ENCODE measurements around the gene PCBP1. TPM values are rescaled to one million over a fixed set of nuclear protein-coding genes. Genes with fewer than 3 reads are reported as not detected.
"Not testable (repeated sequence)": the region's sequence is repeated elsewhere in the genome, so short reads cannot be mapped to it uniquely, and the experiment has no call there.

Gene PCBP1
- total and polyA plus RNA-seq, 2 donors from 2014 or later = 224 to 298 TPM

DNA sequence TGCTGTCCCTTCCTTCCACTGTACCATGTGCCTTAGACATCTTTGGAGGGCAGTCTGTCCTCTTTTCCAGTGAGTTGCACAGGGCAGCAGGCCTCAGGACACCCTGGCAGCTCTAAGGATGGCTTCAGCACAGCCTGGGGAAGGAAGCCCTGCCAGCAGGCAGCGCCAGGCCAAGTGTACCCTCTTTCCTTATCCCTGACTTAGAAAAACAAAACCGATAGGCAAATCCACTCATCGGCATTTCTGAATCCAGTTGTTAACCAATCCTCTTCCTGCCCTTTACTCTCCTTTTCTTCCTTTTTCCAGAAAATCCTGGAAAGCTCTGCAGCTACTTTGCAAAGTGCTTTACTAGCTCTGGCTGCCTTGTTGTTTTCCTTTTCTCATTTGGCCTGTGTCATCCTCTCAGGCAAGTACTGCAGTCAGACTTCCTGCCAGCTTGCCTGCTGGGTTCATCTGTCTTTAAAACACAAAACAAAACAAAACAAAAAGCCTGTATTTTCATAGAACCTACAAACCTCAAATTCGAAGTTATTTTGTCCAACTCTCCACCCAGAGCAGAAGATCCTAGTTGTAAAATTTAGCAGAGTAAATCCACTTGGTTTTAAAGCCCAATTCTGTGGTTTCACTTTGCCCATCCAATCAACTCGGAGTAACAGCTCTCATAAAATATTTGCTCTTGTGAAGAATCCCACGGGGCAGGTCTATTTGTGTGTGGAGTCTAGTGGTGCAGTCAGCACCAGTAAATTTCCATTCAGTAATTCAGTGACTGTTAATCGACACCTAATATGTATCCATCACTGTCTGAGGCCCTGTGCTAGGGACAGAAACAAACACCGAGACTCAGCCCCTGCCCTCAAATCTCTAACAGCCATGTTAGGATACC is 45.2 kb downstream of the PCBP1 start:
- Histone ChIP-seq H3K4me3 (ENCODE audit: low read length in 3 of 3) (peak overlapping the region; percentile 8 to 36 (median 11)), H3K36me3 (ENCODE audit: control insufficient read depth in 2 of 3, insufficient read depth in 3 of 3, low read length in 3 of 3) (no peaks in the 10 kb centered on the region), H3K4me1 (ENCODE audit: control insufficient read depth in 2 of 3, insufficient read depth in 2 of 3, low read depth in 1 of 3, low read length in 3 of 3) (peaks cover 5 to 24% (median 18%) of the 10 kb centered on the region in 3 donors), H3K9me3 (ENCODE audit: control insufficient read depth in 2 of 3, insufficient read depth in 1 of 3, low read length in 3 of 3) (no peaks in the 10 kb centered on the region), H3K9ac (ENCODE audit: low read length in 3 of 3) (peak overlapping the region; percentile 9 to 63 (median 53)), H3K27ac (ENCODE audit: low read depth in 2 of 2, low read length in 2 of 2) (peak overlapping the region; percentile 84 to 89), H3K27me3 (ENCODE audit: control insufficient read depth, insufficient read depth, low read length) (no peaks in the 10 kb centered on the region)
- intact Hi-C loops (cut with DNase I) = no loop called here
- DNase-seq = peak in 2 of 5 donors; percentile 62 to 67
- TF ChIP-seq, protein P1, sequence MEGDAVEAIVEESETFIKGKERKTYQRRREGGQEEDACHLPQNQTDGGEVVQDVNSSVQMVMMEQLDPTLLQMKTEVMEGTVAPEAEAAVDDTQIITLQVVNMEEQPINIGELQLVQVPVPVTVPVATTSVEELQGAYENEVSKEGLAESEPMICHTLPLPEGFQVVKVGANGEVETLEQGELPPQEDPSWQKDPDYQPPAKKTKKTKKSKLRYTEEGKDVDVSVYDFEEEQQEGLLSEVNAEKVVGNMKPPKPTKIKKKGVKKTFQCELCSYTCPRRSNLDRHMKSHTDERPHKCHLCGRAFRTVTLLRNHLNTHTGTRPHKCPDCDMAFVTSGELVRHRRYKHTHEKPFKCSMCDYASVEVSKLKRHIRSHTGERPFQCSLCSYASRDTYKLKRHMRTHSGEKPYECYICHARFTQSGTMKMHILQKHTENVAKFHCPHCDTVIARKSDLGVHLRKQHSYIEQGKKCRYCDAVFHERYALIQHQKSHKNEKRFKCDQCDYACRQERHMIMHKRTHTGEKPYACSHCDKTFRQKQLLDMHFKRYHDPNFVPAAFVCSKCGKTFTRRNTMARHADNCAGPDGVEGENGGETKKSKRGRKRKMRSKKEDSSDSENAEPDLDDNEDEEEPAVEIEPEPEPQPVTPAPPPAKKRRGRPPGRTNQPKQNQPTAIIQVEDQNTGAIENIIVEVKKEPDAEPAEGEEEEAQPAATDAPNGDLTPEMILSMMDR (IDR thresholded peaks at IDR 0.05; ENCODE audit: borderline replicate concordance, extremely low read depth, insufficient read depth) = no peak
- FAIRE-seq = peak; percentile 17

DNA sequence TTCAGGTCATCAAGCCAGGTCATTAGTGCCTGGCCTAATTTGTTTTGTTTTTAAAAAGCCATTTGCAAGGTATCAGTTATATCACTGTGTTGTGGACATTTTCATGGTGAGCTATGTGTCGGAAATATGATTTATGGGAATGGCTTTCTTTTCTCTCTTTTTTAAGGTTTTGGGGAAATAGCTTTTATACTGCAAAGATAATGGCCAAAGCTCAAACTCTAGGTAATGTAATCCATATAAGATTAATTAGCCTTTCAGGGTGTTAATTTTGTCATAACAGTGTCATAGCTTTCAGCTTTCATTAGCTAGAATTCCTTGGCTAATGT is 45.8 kb downstream of the PCBP1 start:
- no peak for FAIRE-seq
- Histone ChIP-seq H3K4me1 (ENCODE audit: control insufficient read depth in 2 of 3, insufficient read depth in 2 of 3, low read depth in 1 of 3, low read length in 3 of 3) (peaks cover 5 to 24% (median 15%) of the 10 kb centered on the region in 3 donors), H3K27ac (ENCODE audit: low read depth in 2 of 2, low read length in 2 of 2) (peak overlapping the region; percentile 84 to 89), H3K36me3 (ENCODE audit: control insufficient read depth in 2 of 3, insufficient read depth in 3 of 3, low read length in 3 of 3) (no peaks in the 10 kb centered on the region), H3K4me3 (ENCODE audit: low read length in 3 of 3) (peak overlapping the region in 1 of 3 donors; percentile 36), H3K9ac (ENCODE audit: low read length in 3 of 3) (peak overlapping the region; percentile 9 to 63 (median 53)), H3K27me3 (ENCODE audit: control insufficient read depth, insufficient read depth, low read length) (no peaks in the 10 kb centered on the region), H3K9me3 (ENCODE audit: control insufficient read depth in 2 of 3, insufficient read depth in 1 of 3, low read length in 3 of 3) (no peaks in the 10 kb centered on the region)
- TF ChIP-seq, protein P1 (IDR thresholded peaks at IDR 0.05; ENCODE audit: borderline replicate concordance, extremely low read depth, insufficient read depth) = no peak
- no peak for DNase-seq
- intact Hi-C loops (cut with DNase I) = no loop called here

DNA sequence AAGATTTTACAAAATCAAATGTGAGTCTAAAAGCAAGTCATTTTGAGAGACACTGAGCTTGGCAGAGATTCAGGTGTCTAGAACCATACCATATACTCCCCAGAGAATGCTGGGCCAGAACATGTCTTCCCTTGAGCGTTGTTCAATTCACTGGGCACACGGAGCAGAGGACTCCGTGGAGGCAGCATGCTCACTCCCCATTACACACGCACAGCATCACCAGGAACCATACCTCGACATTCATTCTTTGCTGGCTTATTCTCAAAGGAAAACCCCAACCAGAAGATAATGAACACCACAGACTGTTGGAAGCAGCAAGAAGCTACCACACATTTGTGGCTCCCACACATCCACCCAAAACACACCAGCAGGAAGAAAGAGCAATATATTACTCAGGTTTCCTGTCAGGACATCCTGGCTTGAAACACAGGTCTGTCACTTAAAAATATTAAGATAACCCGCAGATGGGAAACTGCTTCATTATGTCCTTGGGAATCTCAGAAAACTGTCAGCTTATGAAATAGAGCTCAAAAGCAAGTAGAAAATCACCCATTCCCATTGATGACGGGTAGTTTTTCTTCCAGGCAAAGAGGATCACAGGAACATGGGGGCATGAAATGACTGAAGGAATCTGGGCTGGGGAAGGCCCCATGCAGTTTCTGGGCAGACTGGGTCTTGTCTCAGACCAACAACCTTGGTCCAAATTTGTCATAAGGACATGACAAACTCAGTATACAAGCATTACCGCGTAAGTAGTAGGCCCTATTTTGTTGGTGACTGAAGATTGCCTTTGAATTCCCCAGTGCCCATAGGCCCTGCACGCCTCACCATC is 46.4 kb downstream of the PCBP1 start:
- FAIRE-seq = no peak
- Histone ChIP-seq H3K9me3 (ENCODE audit: control insufficient read depth in 2 of 3, insufficient read depth in 1 of 3, low read length in 3 of 3) (no peaks in the 10 kb centered on the region), H3K27me3 (ENCODE audit: control insufficient read depth, insufficient read depth, low read length) (no peaks in the 10 kb centered on the region), H3K4me1 (ENCODE audit: control insufficient read depth in 2 of 3, insufficient read depth in 2 of 3, low read depth in 1 of 3, low read length in 3 of 3) (peaks cover 5 to 24% (median 12%) of the 10 kb centered on the region in 3 donors), H3K9ac (ENCODE audit: low read length in 3 of 3) (peak overlapping the region in 1 of 3 donors; percentile 53), H3K4me3 (ENCODE audit: low read length in 3 of 3) (peak overlapping the region in 1 of 3 donors; percentile 36), H3K27ac (ENCODE audit: low read depth in 2 of 2, low read length in 2 of 2) (peak overlapping the region; percentile 84 to 89), H3K36me3 (ENCODE audit: control insufficient read depth in 2 of 3, insufficient read depth in 3 of 3, low read length in 3 of 3) (no peaks in the 10 kb centered on the region)
- TF ChIP-seq, protein P1 (IDR thresholded peaks at IDR 0.05; ENCODE audit: borderline replicate concordance, extremely low read depth, insufficient read depth) = no peak
- intact Hi-C loops (cut with DNase I) = no loop called here
- DNase-seq = no peak

DNA sequence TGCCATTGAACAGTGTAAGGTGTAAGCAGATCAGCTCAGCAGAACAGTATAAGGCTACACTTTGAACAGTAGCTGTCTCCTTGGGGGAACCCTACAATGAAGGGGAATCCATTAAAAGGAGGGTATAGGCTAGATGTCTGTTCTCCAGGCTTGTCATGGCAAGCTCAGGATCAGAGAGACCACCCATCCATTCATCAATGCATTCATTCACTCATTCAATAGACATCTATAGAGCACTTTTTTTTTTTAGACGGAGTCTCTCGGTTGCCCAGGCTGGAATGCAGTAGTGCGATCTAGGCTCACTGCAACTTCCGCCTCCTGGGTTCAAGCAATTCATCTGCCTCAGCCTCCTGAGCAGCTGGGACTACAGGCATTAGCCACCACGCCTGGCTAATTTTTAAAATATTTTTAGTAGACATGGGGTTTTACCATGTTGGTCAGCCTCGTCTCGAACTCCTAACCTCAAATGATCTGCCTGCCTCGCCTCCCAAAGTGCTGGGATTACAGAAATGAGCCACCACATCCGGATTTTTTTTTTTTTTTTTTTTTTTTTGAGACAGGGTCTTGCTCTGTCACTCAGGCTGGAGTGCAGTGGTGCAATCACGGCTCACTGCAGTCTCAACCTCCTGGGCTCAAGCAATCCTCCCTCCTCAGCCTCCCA is 47.2 kb downstream of the PCBP1 start:
- H3K36me3 ChIP-seq (ENCODE audit: control insufficient read depth in 2 of 3, insufficient read depth in 3 of 3, low read length in 3 of 3); H3K9me3 ChIP-seq (ENCODE audit: control insufficient read depth in 2 of 3, insufficient read depth in 1 of 3, low read length in 3 of 3); H3K4me3 ChIP-seq (ENCODE audit: low read length in 3 of 3); H3K27me3 ChIP-seq (ENCODE audit: control insufficient read depth, insufficient read depth, low read length); intact Hi-C loops (cut with DNase I); FAIRE-seq; DNase-seq; H3K27ac ChIP-seq (ENCODE audit: low read depth in 2 of 2, low read length in 2 of 2); H3K9ac ChIP-seq (ENCODE audit: low read length in 3 of 3): not testable (repeated sequence)
- H3K4me1 ChIP-seq (ENCODE audit: control insufficient read depth in 2 of 3, insufficient read depth in 2 of 3, low read depth in 1 of 3, low read length in 3 of 3) = peaks cover 5 to 24% (median 12%) of the 10 kb centered on the region in 3 donors
